SK-N-DZ (cell line): ENCODE measurements around the gene ZNF326.
"Not testable (repeated sequence)": the region's sequence is repeated elsewhere in the genome, so short reads cannot be mapped to it uniquely, and the experiment has no call there.

Experiments used
- DNase-seq: peaks from one replicate; pipeline ENCODE4 v3.0.0-alpha.2; 2015; ENCODE audit warnings: low spot score

ZNF326 gene

GRCh38 chr1:89996450-89997110, 1.7 kb downstream of the ZNF326 start:
- DNase-seq: no peak

GRCh38 chr1:89997152-89997551, 2.2 kb downstream of the ZNF326 start:
- not testable (repeated sequence) for DNase-seq

- no peak for DNase-seq
These were observed 3.4 kb downstream of the ZNF326 start for GRCh38 chr1:89998306-89998705.

- no peak for DNase-seq
These were observed 4.3 kb downstream of the ZNF326 start for GRCh38 chr1:89999208-89999607.

- DNase-seq: no peak
These were observed 4.7 kb downstream of the ZNF326 start for GRCh38 chr1:89999628-90000027.

- no peak for DNase-seq
These were observed 6.2 kb downstream of the ZNF326 start for GRCh38 chr1:90000934-90001676.

GRCh38 chr1:90007979-90008404, 13.1 kb downstream of the ZNF326 start:
- DNase-seq: no peak

GRCh38 chr1:90012300-90012699, 17.4 kb downstream of the ZNF326 start:
- DNase-seq: no peak

- DNase-seq: no peak
These were observed 28.8 kb downstream of the ZNF326 start for GRCh38 chr1:90023691-90024090.

- DNase-seq: no peak
These were observed 32.4 kb downstream of the ZNF326 start for GRCh38 chr1:90027281-90027680.

GRCh38 chr1:90039652-90040051, 44.7 kb downstream of the ZNF326 start:
- DNase-seq: no peak

GRCh38 chr1:90043586-90043985, 48.7 kb downstream of the ZNF326 start:
- DNase-seq: no peak

- no peak for DNase-seq
These were observed 49.4 kb downstream of the ZNF326 start for GRCh38 chr1:90044346-90044745.

- no peak for DNase-seq
These were observed 51.1 kb downstream of the ZNF326 start for GRCh38 chr1:90045853-90046563.

- no peak for DNase-seq
These were observed 51.7 kb downstream of the ZNF326 start for GRCh38 chr1:90046635-90047034.

GRCh38 chr1:90048043-90048442, 53.1 kb downstream of the ZNF326 start:
- no peak for DNase-seq

- not testable (repeated sequence) for DNase-seq
These were observed 68.1 kb downstream of the ZNF326 start for GRCh38 chr1:90062700-90063643.

GRCh38 chr1:90064109-90064508, 69.2 kb downstream of the ZNF326 start:
- not testable (repeated sequence) for DNase-seq

GRCh38 chr1:90067194-90067931, 72.5 kb downstream of the ZNF326 start:
- DNase-seq: no peak

- DNase-seq: no peak
These were observed 73.8 kb downstream of the ZNF326 start for GRCh38 chr1:90068611-90069280.
